B cell (primary cell): ENCODE results near the gene THBS2.

ENCODE experiments used
- EZH2 ChIP-seq: IDR thresholded peaks from 2 replicates; pipeline ENCODE4 v1.6.1; 2012; ENCODE audit warnings: borderline replicate concordance, low read depth, mild to moderate bottlenecking, moderate library complexity, low read length; ENCODE audit not compliant: insufficient read depth, poor library complexity, severe bottlenecking
- TF ChIP-seq, protein P1 (sequence below): fragments of 200-600 bp; IDR thresholded peaks from one replicate; pipeline ENCODE4 v1.8.0; 2022; ENCODE audit warnings: antibody characterized with exemption, mild to moderate bottlenecking

GRCh38 chr6:169166896-169167580 is 86.6 kb downstream of the THBS2 start:
- TF ChIP-seq, protein P1, sequence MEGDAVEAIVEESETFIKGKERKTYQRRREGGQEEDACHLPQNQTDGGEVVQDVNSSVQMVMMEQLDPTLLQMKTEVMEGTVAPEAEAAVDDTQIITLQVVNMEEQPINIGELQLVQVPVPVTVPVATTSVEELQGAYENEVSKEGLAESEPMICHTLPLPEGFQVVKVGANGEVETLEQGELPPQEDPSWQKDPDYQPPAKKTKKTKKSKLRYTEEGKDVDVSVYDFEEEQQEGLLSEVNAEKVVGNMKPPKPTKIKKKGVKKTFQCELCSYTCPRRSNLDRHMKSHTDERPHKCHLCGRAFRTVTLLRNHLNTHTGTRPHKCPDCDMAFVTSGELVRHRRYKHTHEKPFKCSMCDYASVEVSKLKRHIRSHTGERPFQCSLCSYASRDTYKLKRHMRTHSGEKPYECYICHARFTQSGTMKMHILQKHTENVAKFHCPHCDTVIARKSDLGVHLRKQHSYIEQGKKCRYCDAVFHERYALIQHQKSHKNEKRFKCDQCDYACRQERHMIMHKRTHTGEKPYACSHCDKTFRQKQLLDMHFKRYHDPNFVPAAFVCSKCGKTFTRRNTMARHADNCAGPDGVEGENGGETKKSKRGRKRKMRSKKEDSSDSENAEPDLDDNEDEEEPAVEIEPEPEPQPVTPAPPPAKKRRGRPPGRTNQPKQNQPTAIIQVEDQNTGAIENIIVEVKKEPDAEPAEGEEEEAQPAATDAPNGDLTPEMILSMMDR = no peak
- TF ChIP-seq EZH2 = no peak
